ENCODE measurements around the gene RAB33A. TPM values are rescaled to one million over a fixed set of nuclear protein-coding genes. Genes with fewer than 3 reads are reported as not detected.
A peak's percentile ranks its signal among the peaks of the same experiment; 100 is the strongest.

RAB33A gene
- total RNA-seq = 1.6 TPM

- Histone ChIP-seq H3K36me3 (ENCODE audit: control insufficient read depth in 3 of 3, insufficient read depth in 3 of 3, low read length in 3 of 3) (no peaks in the 10 kb centered on the region), H3K4me3 (ENCODE audit: low read length in 3 of 3) (peak within 1 kb of the TSS; percentile 54 to 67 (median 65)), H3K27ac (ENCODE audit: low read depth, low read length) (peak within 1 kb of the TSS; percentile 55), H3K9ac (ENCODE audit: low read depth in 1 of 3, low read length in 3 of 3) (peak within 1 kb of the TSS in 1 of 3 donors; percentile 45), H3K9me3 (ENCODE audit: control insufficient read depth in 3 of 3, low read length in 3 of 3) (no peaks in the 10 kb centered on the region), H3K4me1 (ENCODE audit: control insufficient read depth in 3 of 3, insufficient read depth in 3 of 3, low read length in 3 of 3) (peaks cover 9 to 24% (median 14%) of the 10 kb centered on the region in 3 donors), H3K27me3 (ENCODE audit: control insufficient read depth in 3 of 3, insufficient read depth in 3 of 3, low read length in 3 of 3) (peaks cover 0 to 16% (median 0%) of the 10 kb centered on the region in 3 donors)
Observed at GRCh38 chrX:130171446-130172126, at the start of gene RAB33A. Gene RAB33A, plus strand, starts transcription at chrX:130171962. Its CDS starts 101 bp downstream, at chrX:130172063.

GRCh38 chrX:130124577-130124976 is 47.2 kb upstream of the RAB33A start:
- no peaks in the 10 kb centered on the region for H3K9me3 ChIP-seq (ENCODE audit: control insufficient read depth in 3 of 3, low read length in 3 of 3)
- H3K9ac ChIP-seq (ENCODE audit: low read depth in 1 of 3, low read length in 3 of 3) = no peak overlapping the region
- peaks cover 6 to 13% (median 6%) of the 10 kb centered on the region in 3 donors for H3K36me3 ChIP-seq (ENCODE audit: control insufficient read depth in 3 of 3, insufficient read depth in 3 of 3, low read length in 3 of 3)
- peak overlapping the region; percentile 62 for H3K27ac ChIP-seq (ENCODE audit: low read depth, low read length)
- peaks cover 0 to 4% (median 0%) of the 10 kb centered on the region in 3 donors for H3K27me3 ChIP-seq (ENCODE audit: control insufficient read depth in 3 of 3, insufficient read depth in 3 of 3, low read length in 3 of 3)
- H3K4me1 ChIP-seq (ENCODE audit: control insufficient read depth in 3 of 3, insufficient read depth in 3 of 3, low read length in 3 of 3) = peaks cover 13 to 20% (median 15%) of the 10 kb centered on the region in 3 donors
- no peak overlapping the region for H3K4me3 ChIP-seq (ENCODE audit: low read length in 3 of 3)

- H3K4me1 ChIP-seq (ENCODE audit: control insufficient read depth in 3 of 3, insufficient read depth in 3 of 3, low read length in 3 of 3) = peaks cover 11 to 20% (median 13%) of the 10 kb centered on the region in 3 donors
- peaks cover 0 to 4% (median 0%) of the 10 kb centered on the region in 3 donors for H3K27me3 ChIP-seq (ENCODE audit: control insufficient read depth in 3 of 3, insufficient read depth in 3 of 3, low read length in 3 of 3)
- peak overlapping the region in 1 of 3 donors; percentile 7 for H3K4me3 ChIP-seq (ENCODE audit: low read length in 3 of 3)
- H3K9me3 ChIP-seq (ENCODE audit: control insufficient read depth in 3 of 3, low read length in 3 of 3) = no peaks in the 10 kb centered on the region
- peak overlapping the region in 1 of 3 donors; percentile 20 for H3K9ac ChIP-seq (ENCODE audit: low read depth in 1 of 3, low read length in 3 of 3)
- H3K27ac ChIP-seq (ENCODE audit: low read depth, low read length) = peak overlapping the region; percentile 62
- H3K36me3 ChIP-seq (ENCODE audit: control insufficient read depth in 3 of 3, insufficient read depth in 3 of 3, low read length in 3 of 3) = peaks cover 10 to 17% (median 12%) of the 10 kb centered on the region in 3 donors
Observed at GRCh38 chrX:130125091-130125874, 46.5 kb upstream of the RAB33A start.

- peaks cover 30 to 41% (median 35%) of the 10 kb centered on the region in 3 donors for H3K36me3 ChIP-seq (ENCODE audit: control insufficient read depth in 3 of 3, insufficient read depth in 3 of 3, low read length in 3 of 3)
- H3K4me3 ChIP-seq (ENCODE audit: low read length in 3 of 3) = no peak overlapping the region
- no peaks in the 10 kb centered on the region for H3K27me3 ChIP-seq (ENCODE audit: control insufficient read depth in 3 of 3, insufficient read depth in 3 of 3, low read length in 3 of 3)
- no peaks in the 10 kb centered on the region for H3K9me3 ChIP-seq (ENCODE audit: control insufficient read depth in 3 of 3, low read length in 3 of 3)
- H3K27ac ChIP-seq (ENCODE audit: low read depth, low read length) = no peak overlapping the region
- H3K4me1 ChIP-seq (ENCODE audit: control insufficient read depth in 3 of 3, insufficient read depth in 3 of 3, low read length in 3 of 3) = peaks cover under 1 to 1% (median under 1%) of the 10 kb centered on the region in 3 donors
- H3K9ac ChIP-seq (ENCODE audit: low read depth in 1 of 3, low read length in 3 of 3) = no peak overlapping the region
Observed at GRCh38 chrX:130130990-130131389, 40.8 kb upstream of the RAB33A start.

- no peaks in the 10 kb centered on the region for H3K4me1 ChIP-seq (ENCODE audit: control insufficient read depth in 3 of 3, insufficient read depth in 3 of 3, low read length in 3 of 3)
- H3K9ac ChIP-seq (ENCODE audit: low read depth in 1 of 3, low read length in 3 of 3) = no peak overlapping the region
- H3K27me3 ChIP-seq (ENCODE audit: control insufficient read depth in 3 of 3, insufficient read depth in 3 of 3, low read length in 3 of 3) = no peaks in the 10 kb centered on the region
- H3K27ac ChIP-seq (ENCODE audit: low read depth, low read length) = no peak overlapping the region
- H3K36me3 ChIP-seq (ENCODE audit: control insufficient read depth in 3 of 3, insufficient read depth in 3 of 3, low read length in 3 of 3) = peaks cover 23 to 42% (median 32%) of the 10 kb centered on the region in 3 donors
- H3K4me3 ChIP-seq (ENCODE audit: low read length in 3 of 3) = no peak overlapping the region
- no peaks in the 10 kb centered on the region for H3K9me3 ChIP-seq (ENCODE audit: control insufficient read depth in 3 of 3, low read length in 3 of 3)
Observed at GRCh38 chrX:130136496-130136895, 35.3 kb upstream of the RAB33A start.

- peaks cover 21 to 41% (median 31%) of the 10 kb centered on the region in 3 donors for H3K36me3 ChIP-seq (ENCODE audit: control insufficient read depth in 3 of 3, insufficient read depth in 3 of 3, low read length in 3 of 3)
- H3K27ac ChIP-seq (ENCODE audit: low read depth, low read length) = no peak overlapping the region
- no peak overlapping the region for H3K9ac ChIP-seq (ENCODE audit: low read depth in 1 of 3, low read length in 3 of 3)
- H3K9me3 ChIP-seq (ENCODE audit: control insufficient read depth in 3 of 3, low read length in 3 of 3) = no peaks in the 10 kb centered on the region
- no peak overlapping the region for H3K4me3 ChIP-seq (ENCODE audit: low read length in 3 of 3)
- no peaks in the 10 kb centered on the region for H3K4me1 ChIP-seq (ENCODE audit: control insufficient read depth in 3 of 3, insufficient read depth in 3 of 3, low read length in 3 of 3)
- no peaks in the 10 kb centered on the region for H3K27me3 ChIP-seq (ENCODE audit: control insufficient read depth in 3 of 3, insufficient read depth in 3 of 3, low read length in 3 of 3)
Observed at GRCh38 chrX:130136961-130137360, 34.8 kb upstream of the RAB33A start.

- Histone ChIP-seq H3K4me3 (ENCODE audit: low read length in 3 of 3) (no peak overlapping the region), H3K27ac (ENCODE audit: low read depth, low read length) (no peak overlapping the region), H3K27me3 (ENCODE audit: control insufficient read depth in 3 of 3, insufficient read depth in 3 of 3, low read length in 3 of 3) (no peaks in the 10 kb centered on the region), H3K36me3 (ENCODE audit: control insufficient read depth in 3 of 3, insufficient read depth in 3 of 3, low read length in 3 of 3) (peaks cover 26 to 43% (median 36%) of the 10 kb centered on the region in 3 donors), H3K9me3 (ENCODE audit: control insufficient read depth in 3 of 3, low read length in 3 of 3) (no peaks in the 10 kb centered on the region), H3K9ac (ENCODE audit: low read depth in 1 of 3, low read length in 3 of 3) (no peak overlapping the region), H3K4me1 (ENCODE audit: control insufficient read depth in 3 of 3, insufficient read depth in 3 of 3, low read length in 3 of 3) (no peaks in the 10 kb centered on the region)
Observed at GRCh38 chrX:130139474-130140201, 32.1 kb upstream of the RAB33A start.

- H3K9ac ChIP-seq (ENCODE audit: low read depth in 1 of 3, low read length in 3 of 3) = no peak overlapping the region
Observed at GRCh38 chrX:130144509-130144908, 27.3 kb upstream of the RAB33A start.

GRCh38 chrX:130145123-130145522 is 26.6 kb upstream of the RAB33A start:
- Histone ChIP-seq H3K36me3 (ENCODE audit: control insufficient read depth in 3 of 3, insufficient read depth in 3 of 3, low read length in 3 of 3) (peaks cover 28 to 47% (median 28%) of the 10 kb centered on the region in 3 donors), H3K4me1 (ENCODE audit: control insufficient read depth in 3 of 3, insufficient read depth in 3 of 3, low read length in 3 of 3) (no peaks in the 10 kb centered on the region), H3K9me3 (ENCODE audit: control insufficient read depth in 3 of 3, low read length in 3 of 3) (no peaks in the 10 kb centered on the region), H3K9ac (ENCODE audit: low read depth in 1 of 3, low read length in 3 of 3) (no peak overlapping the region), H3K4me3 (ENCODE audit: low read length in 3 of 3) (no peak overlapping the region), H3K27me3 (ENCODE audit: control insufficient read depth in 3 of 3, insufficient read depth in 3 of 3, low read length in 3 of 3) (no peaks in the 10 kb centered on the region), H3K27ac (ENCODE audit: low read depth, low read length) (no peak overlapping the region)

More at GRCh38 chrX:130144509-130144908, 27.3 kb upstream of the RAB33A start:
- H3K27ac ChIP-seq (ENCODE audit: low read depth, low read length) = no peak overlapping the region
- no peaks in the 10 kb centered on the region for H3K27me3 ChIP-seq (ENCODE audit: control insufficient read depth in 3 of 3, insufficient read depth in 3 of 3, low read length in 3 of 3)
- H3K4me1 ChIP-seq (ENCODE audit: control insufficient read depth in 3 of 3, insufficient read depth in 3 of 3, low read length in 3 of 3) = no peaks in the 10 kb centered on the region
- peaks cover 33 to 50% (median 34%) of the 10 kb centered on the region in 3 donors for H3K36me3 ChIP-seq (ENCODE audit: control insufficient read depth in 3 of 3, insufficient read depth in 3 of 3, low read length in 3 of 3)
- H3K9me3 ChIP-seq (ENCODE audit: control insufficient read depth in 3 of 3, low read length in 3 of 3) = no peaks in the 10 kb centered on the region
- H3K4me3 ChIP-seq (ENCODE audit: low read length in 3 of 3) = no peak overlapping the region
